ENCODE results near the gene SKI.

DNA sequence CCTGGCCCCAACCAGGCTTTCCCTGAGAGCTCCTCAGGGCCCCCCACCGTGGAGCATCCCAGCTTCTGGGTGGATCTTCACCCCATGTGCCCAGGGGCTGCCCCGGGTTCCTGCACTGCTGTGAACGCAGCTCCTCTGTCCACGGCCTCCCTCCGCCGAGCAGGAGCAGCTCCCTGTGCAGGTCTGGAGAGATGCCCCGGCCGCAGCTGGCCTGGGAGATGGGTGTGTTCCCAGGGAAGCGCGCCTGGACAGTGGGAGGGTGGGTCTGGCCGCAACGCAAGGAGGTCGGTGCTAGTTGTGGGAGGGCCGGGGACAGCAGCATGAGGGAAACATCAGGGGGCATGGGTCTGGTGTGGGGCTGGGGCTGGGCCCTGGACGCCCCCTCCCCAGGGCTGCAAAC is 91.9 kb downstream of the SKI start:
- TF ChIP-seq, protein P1, sequence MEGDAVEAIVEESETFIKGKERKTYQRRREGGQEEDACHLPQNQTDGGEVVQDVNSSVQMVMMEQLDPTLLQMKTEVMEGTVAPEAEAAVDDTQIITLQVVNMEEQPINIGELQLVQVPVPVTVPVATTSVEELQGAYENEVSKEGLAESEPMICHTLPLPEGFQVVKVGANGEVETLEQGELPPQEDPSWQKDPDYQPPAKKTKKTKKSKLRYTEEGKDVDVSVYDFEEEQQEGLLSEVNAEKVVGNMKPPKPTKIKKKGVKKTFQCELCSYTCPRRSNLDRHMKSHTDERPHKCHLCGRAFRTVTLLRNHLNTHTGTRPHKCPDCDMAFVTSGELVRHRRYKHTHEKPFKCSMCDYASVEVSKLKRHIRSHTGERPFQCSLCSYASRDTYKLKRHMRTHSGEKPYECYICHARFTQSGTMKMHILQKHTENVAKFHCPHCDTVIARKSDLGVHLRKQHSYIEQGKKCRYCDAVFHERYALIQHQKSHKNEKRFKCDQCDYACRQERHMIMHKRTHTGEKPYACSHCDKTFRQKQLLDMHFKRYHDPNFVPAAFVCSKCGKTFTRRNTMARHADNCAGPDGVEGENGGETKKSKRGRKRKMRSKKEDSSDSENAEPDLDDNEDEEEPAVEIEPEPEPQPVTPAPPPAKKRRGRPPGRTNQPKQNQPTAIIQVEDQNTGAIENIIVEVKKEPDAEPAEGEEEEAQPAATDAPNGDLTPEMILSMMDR (IDR thresholded peaks at IDR 0.05) = no peak
- no peak for TF ChIP-seq POLR2A (IDR thresholded peaks at IDR 0.05)
